ENCODE measurements around the gene GLI1.
"Not testable (repeated sequence)": the region's sequence is repeated elsewhere in the genome, so short reads cannot be mapped to it uniquely, and the experiment has no call there.

Gene GLI1

DNA sequence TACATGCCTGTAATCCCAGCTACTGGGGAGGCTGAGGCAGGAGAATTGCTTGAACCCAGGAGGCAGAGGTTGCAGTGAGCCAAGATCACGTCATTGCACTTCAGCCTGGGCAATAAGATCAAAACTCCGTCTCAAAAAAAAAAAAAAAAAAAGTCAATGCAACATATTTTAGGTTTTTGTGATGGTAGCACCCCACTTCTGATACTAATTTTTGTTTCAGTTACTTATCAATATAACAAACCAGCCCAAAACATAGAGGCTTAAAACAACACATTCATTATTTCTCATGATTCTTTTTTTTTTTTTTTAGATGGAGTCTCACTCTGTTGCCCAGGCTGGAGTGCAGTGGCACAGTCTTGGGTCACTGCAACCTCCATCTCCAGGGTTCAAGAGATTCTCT lies 18.2 kb upstream of the GLI1 start:
- not testable (repeated sequence) for DNase-seq

DNA sequence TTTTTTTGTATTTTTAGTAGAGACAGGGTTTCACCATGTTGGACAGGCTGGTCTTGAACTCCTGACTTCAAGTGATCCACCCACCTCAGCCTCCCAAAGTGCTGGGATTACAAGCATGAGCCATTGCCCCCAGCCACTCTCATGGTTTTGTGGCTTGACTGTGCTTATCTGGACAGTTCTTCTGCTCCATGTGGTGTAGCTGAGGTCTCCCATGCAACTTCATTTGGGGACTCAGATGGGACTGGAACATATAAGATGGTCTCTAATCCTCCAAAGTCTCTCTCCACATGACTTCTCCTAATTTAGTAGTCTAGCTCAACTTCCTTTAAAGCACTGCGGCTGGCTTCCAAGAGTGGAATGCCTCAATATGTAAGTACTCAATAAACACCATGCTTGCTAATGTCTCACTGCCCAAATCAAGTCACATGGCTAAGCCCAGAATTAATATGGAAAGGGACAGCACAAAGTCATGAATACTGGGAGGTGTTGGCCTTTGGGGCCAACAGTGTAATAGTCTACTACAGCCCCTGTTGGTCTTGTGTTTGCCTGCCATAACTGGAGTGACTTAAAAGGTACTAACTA lies 17.6 kb upstream of the GLI1 start:
- DNase-seq, result no peak

DNA sequence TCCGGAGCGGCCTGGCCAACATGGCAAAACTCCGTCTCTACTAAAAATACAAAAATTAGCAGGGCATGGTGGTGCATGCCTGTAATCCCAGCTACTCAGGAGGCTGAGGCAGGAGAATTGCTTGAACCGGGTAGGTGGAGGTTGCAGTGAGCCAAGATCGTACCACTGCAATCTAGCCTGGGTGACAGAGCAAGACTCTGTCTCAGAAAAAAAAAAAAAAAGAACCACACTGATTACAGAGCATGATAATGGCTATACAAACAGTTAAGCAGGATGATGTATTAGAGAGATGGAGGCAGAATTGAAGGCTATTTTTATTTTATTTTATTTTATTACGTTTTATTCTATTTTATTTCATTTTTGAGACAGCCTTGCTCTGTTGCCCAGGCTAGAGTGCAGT lies 15.2 kb upstream of the GLI1 start:
- not testable (repeated sequence) for DNase-seq

DNA sequence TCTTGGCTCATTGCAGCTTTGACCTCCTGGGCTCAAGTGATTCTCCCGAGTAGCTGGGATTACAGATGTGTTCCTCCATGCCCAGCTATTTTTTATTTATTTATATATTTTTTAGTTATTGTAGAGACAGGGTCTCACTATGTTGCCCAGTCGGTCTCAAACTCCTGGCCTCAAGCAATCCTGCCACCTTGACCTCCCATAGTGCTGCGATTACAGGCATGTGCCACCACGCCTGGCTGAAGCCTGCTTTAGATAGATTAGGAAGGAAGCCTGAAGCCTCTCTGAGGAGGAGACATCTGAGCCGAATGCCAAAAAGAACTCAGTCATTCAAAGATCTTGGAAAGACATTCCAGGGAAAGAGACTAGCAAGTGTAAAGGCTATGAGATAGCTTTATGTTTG lies 14.8 kb upstream of the GLI1 start:
- no peak for DNase-seq

DNA sequence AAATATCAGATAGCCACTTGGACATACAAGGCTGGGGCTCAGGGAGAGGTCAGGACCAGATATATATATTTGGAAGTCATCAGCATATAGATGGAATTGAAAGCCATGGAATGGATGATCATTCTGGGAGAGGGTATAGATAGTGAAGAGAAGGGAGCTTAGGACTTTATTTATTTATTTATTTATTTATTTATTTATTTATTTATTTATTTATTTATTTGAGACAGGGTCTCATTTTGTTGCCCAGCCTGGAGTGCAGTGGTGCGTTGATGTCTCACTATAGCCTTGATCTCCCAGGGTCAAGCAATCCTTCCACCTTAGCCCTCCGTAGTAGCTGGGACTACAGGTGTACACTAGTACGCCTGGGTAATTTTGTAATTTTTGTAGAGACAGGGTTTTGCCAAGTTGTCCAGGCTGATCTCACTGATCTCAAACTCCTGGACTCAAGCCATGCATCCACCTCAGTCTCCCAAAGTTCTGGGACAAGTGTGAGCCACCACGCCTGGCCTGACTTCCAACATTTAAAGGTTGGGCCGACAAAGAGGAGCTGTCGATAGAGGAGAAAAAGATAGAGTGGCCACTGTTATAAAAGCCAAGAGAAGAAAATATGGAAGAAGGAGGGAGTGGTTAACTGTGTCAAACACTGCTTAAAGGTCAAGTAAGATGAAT lies 13.2 kb upstream of the GLI1 start:
- DNase-seq, result no peak

DNA sequence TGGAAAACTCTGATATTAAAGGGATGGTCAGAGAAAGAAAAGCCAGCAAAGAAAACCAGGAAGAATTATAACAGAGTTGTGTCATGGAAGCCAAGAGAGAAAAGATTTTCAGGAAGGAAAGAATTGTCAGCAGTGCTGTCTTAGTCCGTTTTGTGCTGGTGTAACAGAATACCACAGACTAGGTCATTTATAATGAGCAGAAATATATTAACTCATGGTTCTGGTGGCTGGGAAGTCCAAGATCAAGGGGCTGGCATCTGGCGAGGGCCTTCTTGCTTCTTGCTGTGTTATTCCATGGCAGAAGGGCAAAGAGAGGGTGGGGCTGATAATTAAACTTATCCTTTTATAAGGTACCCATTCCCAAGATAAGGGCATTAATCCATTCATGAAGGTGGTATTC lies 10.9 kb upstream of the GLI1 start:
- DNase-seq, result no peak

DNA sequence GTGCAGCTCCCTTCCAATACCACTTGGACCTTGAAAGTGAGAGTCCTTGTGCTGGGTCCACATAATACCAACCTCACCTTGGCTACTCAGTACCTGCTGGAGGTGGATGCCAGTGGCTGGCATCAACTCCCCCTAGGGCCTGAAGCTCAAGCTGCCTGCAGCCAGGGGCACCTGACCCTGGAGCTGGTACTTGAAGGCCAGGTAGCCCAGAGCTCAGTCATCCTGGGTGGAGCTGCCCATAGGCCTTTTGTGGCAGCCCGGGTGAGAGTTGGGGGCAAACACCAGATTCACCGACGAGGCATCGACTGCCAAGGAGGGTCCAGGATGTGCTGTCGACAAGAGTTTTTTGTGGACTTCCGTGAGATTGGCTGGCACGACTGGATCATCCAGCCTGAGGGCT lies 10.2 kb upstream of the GLI1 start:
- no peak for DNase-seq

DNA sequence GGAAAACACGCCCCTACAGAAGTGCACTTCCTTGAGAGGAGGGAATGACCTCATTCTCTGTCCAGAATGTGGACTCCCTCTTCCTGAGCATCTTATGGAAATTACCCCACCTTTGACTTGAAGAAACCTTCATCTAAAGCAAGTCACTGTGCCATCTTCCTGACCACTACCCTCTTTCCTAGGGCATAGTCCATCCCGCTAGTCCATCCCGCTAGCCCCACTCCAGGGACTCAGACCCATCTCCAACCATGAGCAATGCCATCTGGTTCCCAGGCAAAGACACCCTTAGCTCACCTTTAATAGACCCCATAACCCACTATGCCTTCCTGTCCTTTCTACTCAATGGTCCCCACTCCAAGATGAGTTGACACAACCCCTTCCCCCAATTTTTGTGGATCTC lies 9.5 kb upstream of the GLI1 start:
- DNase-seq, result no peak

DNA sequence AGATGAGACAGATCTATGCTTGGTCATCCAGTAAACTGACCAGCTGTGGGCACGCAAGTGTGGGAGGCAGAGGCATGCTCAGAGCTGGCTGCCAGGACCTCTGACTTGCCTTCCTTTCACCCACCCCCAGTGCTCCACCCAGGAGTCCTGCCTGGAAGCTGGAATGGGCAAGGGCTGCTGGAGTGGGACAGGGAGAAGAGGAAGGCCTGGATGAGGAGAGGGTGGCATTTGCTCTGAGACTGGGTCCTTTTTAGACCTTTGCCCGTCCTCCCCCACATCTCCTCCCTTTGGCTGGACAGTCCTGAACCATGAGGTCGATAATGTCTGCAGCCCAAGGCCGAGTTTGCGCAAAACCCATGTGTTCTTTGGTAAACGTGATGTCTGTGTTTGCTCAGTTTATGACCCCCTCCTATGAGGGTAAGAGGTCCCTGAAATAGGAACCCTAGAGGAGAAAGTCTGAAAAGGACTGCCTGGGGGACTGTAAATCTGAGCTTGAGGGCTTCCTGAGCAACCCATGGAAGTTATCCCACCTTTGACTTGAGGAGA lies 8.3 kb upstream of the GLI1 start:
- no peak for DNase-seq

DNA sequence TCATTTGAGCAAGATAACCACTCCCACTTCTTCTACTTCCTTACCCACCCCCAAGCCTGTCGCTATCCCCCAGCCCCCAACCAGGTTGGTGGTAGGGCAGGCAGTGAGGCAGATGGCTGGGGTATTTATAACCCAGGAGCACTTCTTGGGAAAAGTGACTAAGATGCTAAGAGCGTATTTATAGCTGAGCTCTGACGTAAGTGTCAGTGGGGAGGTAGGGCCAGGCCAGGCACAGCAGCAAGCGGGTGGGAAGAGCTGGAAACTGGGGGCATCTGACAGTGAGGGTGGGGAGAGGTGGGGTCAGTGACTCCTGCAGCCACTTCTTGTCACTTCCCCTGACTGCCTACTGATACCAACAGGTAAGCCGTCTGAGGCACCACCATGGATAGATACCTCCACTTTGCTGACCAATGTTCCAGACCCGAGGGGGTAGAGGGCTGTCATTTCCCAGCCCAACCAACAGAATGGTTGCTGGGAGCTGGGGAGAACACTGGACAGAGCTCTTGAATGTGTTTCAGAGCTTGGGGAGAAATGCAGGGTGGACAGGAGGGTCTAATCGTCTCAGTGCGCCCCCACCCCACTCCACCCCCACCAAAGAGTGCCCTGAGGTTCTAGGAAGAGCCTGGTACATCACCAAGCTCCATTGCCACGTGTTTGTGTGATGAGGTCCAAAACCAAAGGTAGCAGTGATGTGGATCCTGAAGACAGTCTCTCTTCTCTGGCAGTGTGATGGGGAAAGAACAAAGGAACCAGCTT lies 7.2 kb upstream of the GLI1 start:
- DNase-seq, result peak in 18 of 56 donors; percentile 12 to 59 (median 30)

DNA sequence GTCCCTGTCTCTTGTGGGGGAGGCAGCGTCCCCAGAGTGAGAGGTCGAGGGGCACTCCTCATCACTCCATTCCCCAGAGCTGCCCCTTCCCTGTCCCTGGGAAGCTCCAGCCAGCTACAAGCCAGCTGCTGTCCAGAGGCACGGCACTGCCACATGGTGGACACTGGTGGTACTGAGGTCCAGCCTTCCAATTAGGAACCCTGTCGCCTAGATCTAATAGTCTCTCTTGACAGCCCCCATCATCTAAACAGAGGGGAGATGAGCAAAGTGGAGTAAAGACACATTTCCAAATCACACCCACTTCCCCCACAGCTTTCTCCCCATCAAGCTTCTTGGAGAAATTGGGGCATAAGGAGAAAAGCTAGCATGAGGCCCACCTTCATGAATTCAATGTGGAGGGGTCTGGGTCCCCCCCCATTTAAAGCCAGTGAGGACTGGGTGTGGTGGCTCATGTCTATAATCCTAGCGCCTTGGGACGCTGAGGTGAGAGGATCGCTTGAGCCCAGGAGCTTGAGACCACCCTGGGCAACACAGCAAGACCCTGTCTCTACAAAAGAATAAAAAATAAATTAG lies 6.6 kb upstream of the GLI1 start:
- DNase-seq, result peak in 53 of 56 donors; percentile 7 to 82 (median 52)

DNA sequence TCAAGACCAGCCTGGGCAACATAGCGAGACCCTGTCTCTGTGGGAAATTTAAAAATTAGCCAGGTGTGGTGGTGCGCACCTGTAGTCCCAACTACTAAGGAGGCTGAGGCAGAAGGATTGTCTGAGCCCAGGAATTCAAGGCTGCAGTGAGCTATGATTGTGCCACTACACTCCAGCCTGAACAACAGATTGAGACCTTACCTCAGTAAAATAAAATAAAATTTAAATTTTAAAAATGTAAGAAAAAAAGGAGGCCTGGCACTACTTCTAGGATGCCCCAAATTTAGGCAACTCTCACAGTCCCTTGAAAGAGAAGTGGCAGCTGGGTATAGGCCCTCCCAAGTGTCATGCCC lies 5.4 kb upstream of the GLI1 start:
- no peak for DNase-seq

DNA sequence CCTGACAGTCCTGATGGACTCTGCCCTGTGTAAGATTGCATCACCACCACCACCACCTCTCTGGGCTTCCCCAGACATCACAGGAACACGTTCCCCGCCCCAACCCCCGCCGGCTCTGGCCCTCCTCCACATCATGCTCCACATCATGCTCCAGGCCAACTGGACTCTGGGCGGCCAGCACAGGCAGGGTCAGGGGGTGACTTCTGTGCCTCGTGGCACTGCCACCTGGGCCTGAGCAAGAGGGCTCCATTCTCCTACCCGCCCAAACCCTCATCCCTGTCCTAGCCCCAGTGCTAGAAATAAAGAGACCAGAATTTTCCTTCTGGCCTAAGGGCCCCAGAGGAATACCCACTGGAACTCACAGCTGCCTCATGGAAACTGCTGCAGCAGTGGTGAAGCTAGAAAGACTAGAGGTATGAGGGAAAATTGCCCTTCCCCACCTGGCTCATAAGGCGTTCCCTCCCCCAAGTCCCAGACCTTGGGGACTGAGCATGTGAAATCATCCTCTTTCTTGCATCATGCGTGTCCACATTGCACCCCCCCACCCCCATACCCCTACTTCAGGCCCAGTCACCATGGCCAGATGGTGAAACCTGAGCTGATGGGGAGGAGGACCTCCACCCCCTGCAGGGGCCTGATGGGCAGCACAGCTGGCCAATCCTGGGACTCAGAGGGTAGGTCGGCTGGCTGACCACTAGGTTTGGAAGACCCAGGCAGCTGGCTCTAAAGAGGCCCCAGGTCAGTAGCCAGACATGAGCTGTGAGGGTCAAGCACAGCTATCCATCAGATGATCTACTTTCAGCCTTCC lies 4.8 kb upstream of the GLI1 start, which contains the start of gene INHBE:
TSS of gene INHBE (plus strand) at position 742 of the 808 bp plus-strand sequence. CDS start 230 bp downstream, outside the sequence.
- no peak for DNase-seq

DNA sequence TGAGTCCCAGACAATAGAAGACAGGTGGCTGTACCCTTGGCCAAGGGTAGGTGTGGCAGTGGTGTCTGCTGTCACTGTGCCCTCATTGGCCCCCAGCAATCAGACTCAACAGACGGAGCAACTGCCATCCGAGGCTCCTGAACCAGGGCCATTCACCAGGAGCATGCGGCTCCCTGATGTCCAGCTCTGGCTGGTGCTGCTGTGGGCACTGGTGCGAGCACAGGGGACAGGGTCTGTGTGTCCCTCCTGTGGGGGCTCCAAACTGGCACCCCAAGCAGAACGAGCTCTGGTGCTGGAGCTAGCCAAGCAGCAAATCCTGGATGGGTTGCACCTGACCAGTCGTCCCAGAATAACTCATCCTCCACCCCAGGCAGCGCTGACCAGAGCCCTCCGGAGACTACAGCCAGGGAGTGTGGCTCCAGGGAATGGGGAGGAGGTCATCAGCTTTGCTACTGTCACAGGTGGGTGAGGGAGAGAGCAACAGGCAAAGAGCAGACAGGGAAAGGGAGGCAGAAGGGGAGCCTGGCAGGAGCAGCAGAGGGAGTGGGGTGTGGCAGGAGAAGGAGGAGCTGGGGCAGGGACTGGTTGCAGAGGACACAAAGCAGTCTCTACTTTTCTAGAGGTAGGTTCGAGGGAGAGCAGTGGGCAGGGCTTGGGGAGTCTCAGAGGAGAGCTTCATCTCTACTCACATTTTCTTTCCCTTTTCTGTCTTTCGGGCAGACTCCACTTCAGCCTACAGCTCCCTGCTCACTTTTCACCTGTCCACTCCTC lies 4.0 kb upstream of the GLI1 start:
- no peak for DNase-seq

DNA sequence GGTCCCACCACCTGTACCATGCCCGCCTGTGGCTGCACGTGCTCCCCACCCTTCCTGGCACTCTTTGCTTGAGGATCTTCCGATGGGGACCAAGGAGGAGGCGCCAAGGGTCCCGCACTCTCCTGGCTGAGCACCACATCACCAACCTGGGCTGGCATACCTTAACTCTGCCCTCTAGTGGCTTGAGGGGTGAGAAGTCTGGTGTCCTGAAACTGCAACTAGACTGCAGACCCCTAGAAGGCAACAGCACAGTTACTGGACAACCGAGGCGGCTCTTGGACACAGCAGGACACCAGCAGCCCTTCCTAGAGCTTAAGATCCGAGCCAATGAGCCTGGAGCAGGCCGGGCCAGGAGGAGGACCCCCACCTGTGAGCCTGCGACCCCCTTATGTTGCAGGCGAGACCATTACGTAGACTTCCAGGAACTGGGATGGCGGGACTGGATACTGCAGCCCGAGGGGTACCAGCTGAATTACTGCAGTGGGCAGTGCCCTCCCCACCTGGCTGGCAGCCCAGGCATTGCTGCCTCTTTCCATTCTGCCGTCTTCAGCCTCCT lies 3.4 kb upstream of the GLI1 start:
- peak in 1 of 56 donors; percentile 18 for DNase-seq

DNA sequence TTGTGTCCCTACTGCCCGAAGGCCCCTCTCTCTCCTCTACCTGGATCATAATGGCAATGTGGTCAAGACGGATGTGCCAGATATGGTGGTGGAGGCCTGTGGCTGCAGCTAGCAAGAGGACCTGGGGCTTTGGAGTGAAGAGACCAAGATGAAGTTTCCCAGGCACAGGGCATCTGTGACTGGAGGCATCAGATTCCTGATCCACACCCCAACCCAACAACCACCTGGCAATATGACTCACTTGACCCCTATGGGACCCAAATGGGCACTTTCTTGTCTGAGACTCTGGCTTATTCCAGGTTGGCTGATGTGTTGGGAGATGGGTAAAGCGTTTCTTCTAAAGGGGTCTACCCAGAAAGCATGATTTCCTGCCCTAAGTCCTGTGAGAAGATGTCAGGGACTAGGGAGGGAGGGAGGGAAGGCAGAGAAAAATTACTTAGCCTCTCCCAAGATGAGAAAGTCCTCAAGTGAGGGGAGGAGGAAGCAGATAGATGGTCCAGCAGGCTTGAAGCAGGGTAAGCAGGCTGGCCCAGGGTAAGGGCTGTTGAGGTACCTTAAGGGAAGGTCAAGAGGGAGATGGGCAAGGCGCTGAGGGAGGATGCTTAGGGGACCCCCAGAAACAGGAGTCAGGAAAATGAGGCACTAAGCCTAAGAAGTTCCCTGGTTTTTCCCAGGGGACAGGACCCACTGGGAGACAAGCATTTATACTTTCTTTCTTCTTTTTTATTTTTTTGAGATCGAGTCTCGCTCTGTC lies 2.7 kb upstream of the GLI1 start:
- no peak for DNase-seq

DNA sequence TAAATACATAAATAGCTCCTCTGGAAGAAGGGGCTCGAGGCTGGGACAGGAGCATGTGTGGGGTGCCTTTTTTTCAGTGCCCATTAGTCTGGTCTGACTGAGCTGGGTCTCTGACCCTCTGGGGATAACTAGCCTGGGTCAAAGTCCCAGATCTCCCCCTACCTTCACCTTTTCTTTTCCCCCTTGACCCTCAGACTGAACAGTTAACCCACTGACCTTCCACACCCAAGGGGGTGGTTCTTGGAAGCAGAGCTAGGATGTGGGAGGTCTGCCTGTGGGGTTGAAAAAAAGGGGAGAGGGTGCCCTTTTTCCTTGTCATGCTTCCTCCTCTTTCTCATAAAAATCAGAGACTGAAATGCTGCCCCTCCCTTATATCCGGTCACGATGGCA lies 925 bp upstream of the GLI1 start:
- no peak for DNase-seq

DNA sequence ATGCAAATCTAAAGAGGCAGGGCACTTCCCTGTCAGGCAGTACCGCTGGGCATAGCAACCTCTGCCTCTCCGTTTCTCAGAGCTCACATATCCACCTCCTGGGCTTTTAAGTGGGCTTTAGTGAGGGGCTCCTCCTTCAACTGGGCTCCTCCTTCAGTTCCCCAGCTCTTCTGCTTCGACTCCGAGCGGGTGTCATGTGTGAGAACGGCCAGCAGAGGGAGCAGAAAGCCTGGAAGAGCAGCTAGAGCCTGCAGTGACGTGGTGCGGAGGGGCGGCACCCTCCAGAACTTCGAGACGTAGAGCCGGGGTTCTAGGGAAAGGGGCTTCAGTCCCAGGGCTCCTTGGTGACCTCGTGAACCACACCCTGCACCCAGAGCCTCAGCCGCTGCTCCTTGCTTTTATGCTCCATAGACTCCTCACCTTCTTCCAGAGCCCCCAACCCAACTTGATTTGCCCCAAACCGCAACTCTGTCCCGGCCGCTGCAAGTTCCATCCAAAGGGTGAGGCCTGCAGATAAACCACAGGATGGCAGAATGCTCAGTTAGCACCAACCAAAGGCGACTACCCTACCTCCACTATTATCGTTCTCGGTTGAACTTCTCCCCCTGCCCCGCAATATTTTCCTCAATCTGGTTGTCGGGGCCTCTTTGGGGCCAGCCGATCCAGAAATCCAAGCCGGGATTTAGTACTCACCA lies 383 bp upstream of the GLI1 start:
- peak; percentile 17 to 93 (median 82) for DNase-seq

DNA sequence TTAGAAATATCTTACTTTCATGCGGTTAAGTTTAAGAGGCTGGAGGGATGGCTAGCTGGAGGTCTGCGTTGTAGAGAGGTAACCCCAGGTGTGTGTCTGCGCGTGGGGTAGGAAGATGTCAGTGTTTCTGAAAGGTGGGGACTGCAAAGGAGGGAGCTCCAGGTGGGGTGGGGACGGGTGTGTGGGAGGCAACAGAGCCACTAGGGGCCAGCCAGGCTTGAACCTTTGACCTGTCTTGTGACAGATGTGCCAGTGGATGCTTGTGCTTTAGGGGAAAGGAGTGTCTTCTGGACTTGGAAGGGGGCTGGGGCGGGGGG lies 841 bp downstream of the GLI1 start:
- DNase-seq, result no peak
